IMR-90 (cell line): ENCODE data around the gene FSTL1. TPM values are rescaled to one million over a fixed set of nuclear protein-coding genes. Genes with fewer than 3 reads are reported as not detected.

Experiments used
- ATAC-seq: fragments of 200-7000 bp; cut with Tn5 transposase; 2 replicates; pipeline ENCODE4 v1.9.1; 2020; ENCODE audit warnings: low read depth, mild to moderate bottlenecking, moderate library complexity
- BruUV-seq: library from RNA; stranded (reverse); fragments of 400-500 nt; replicated peaks from 2 replicates; lab custom pipeline; 2021; lab: Mats Ljungman, UMichigan
- CTCF ChIA-PET: fragments of 300-600 bp; formaldehyde crosslinking; extraction: SDS; loops from one replicate; lab custom pipeline; 2021; ENCODE audit warnings: antibody characterized with exemption; lab: Yijun Ruan, JAX
- POLR2A ChIA-PET: fragments of 300-600 bp; sonication (Branson Sonifier 250); formaldehyde crosslinking; loops from one replicate; lab custom pipeline; 2022; ENCODE audit warnings: antibody characterized with exemption; ENCODE audit not compliant: unreplicated experiment; lab: Charles Lee
- DNase-seq: peaks from one replicate; pipeline ENCODE4 v3.0.0; 2013
- H2AFZ ChIP-seq: replicated peaks from 2 replicates; pipeline ENCODE3; 2013; ENCODE audit warnings: low read length, mild to moderate bottlenecking; ENCODE audit not compliant: poor library complexity
- H2AK5ac ChIP-seq: 2 replicates; pipeline ENCODE4 v1.6.1; 2013; ENCODE audit warnings: low read depth, low read length, inconsistent platforms
- H2AK9ac ChIP-seq: replicated peaks from 2 replicates; pipeline ENCODE3; 2013; ENCODE audit warnings: mild to moderate bottlenecking, low read depth, low read length, moderate library complexity; ENCODE audit not compliant: poor library complexity
- H2BK120ac ChIP-seq: 2 replicates; pipeline ENCODE4 v1.6.1; 2013; ENCODE audit warnings: low read depth, low read length, inconsistent platforms
- H2BK15ac ChIP-seq: 3 replicates; pipeline ENCODE4 v1.6.1; 2013; ENCODE audit warnings: low read depth, low read length, inconsistent platforms
- H2BK20ac ChIP-seq: 2 replicates; pipeline ENCODE4 v1.6.1; 2013; ENCODE audit warnings: low read depth, mild to moderate bottlenecking, inconsistent platforms, low read length, moderate library complexity
- H2BK5ac ChIP-seq: 2 replicates; pipeline ENCODE4 v1.6.1; 2013; ENCODE audit warnings: mild to moderate bottlenecking, low read depth, low read length, inconsistent platforms; ENCODE audit not compliant: poor library complexity, severe bottlenecking
- H3K14ac ChIP-seq: replicated peaks from 2 replicates; pipeline ENCODE4 v1.6.1; 2013; ENCODE audit warnings: low read depth, low read length, inconsistent platforms
- H3K18ac ChIP-seq: 2 replicates; pipeline ENCODE4 v1.6.1; 2013; ENCODE audit warnings: low read depth, low read length, control low read depth
- H3K23ac ChIP-seq: 2 replicates; pipeline ENCODE4 v1.6.1; 2013; ENCODE audit warnings: low read depth, low read length, inconsistent platforms
- H3K27ac ChIP-seq: 2 replicates; pipeline ENCODE4 v1.5.1; 2013; ENCODE audit warnings: mild to moderate bottlenecking, control low read depth, low read length; ENCODE audit not compliant: insufficient read depth
- H3K27me3 ChIP-seq: 2 replicates; pipeline ENCODE4 v1.6.1; 2013; ENCODE audit warnings: low read length; ENCODE audit not compliant: control insufficient read depth, insufficient read depth
- H3K36me3 ChIP-seq: 2 replicates; pipeline ENCODE4 v1.6.1; 2013; ENCODE audit warnings: low read length, mixed read lengths; ENCODE audit not compliant: control insufficient read depth, insufficient read depth
- H3K4ac ChIP-seq: 2 replicates; pipeline ENCODE4 v1.6.1; 2013; ENCODE audit warnings: low read depth, low read length, inconsistent platforms
- H3K4me1 ChIP-seq: 2 replicates; pipeline ENCODE4 v1.6.1; 2013; ENCODE audit warnings: low read length, mixed read lengths; ENCODE audit not compliant: control insufficient read depth, insufficient read depth
- H3K4me2 ChIP-seq: 2 replicates; pipeline ENCODE4 v1.6.1; 2013; ENCODE audit warnings: low read depth, mild to moderate bottlenecking, control low read depth, low read length, moderate library complexity
- H3K4me3 ChIP-seq: 2 replicates; pipeline ENCODE4 v1.5.1; 2013; ENCODE audit warnings: low read depth, mild to moderate bottlenecking, control low read depth, low read length, moderate library complexity; ENCODE audit not compliant: insufficient read depth
- H3K56ac ChIP-seq: 2 replicates; pipeline ENCODE4 v1.6.1; 2013; ENCODE audit warnings: low read length, inconsistent platforms; ENCODE audit not compliant: insufficient read depth; ENCODE audit errors: extremely low read depth
- H3K79me1 ChIP-seq, 2 experiments: 2 replicates each; pipeline ENCODE4 v1.6.1; 2013; ENCODE audit warnings: low read length in 2 of 2, inconsistent platforms in 1 of 2, low read depth in 1 of 2
- H3K9ac ChIP-seq: 2 replicates; pipeline ENCODE4 v1.6.1; 2013; ENCODE audit warnings: low read depth, low read length, control low read depth
- H3K9me1 ChIP-seq: 2 replicates; pipeline ENCODE4 v1.6.1; 2013; ENCODE audit warnings: low read length, inconsistent platforms; ENCODE audit not compliant: insufficient read depth
- H3K9me3 ChIP-seq: 2 replicates; pipeline ENCODE4 v1.6.1; 2013; ENCODE audit warnings: low read length; ENCODE audit not compliant: control insufficient read depth, insufficient read depth
- H4K20me1 ChIP-seq: 2 replicates; pipeline ENCODE4 v1.6.1; 2013; ENCODE audit warnings: low read length, inconsistent platforms; ENCODE audit not compliant: insufficient read depth
- H4K5ac ChIP-seq: 2 replicates; pipeline ENCODE4 v1.6.1; 2013; ENCODE audit warnings: mild to moderate bottlenecking, low read depth, low read length, control low read depth
- H4K8ac ChIP-seq, 2 experiments: 2 replicates each; pipeline ENCODE4 v1.6.1; 2013; ENCODE audit warnings: low read depth in 2 of 2, low read length in 2 of 2, control low read depth in 1 of 2, inconsistent platforms in 1 of 2
- H4K91ac ChIP-seq: 2 replicates; pipeline ENCODE4 v1.6.1; 2013; ENCODE audit warnings: low read depth, low read length, inconsistent platforms; ENCODE audit not compliant: insufficient read depth
- CHD1 ChIP-seq: IDR thresholded peaks from 2 replicates; pipeline ENCODE4 v1.6.1; 2012; ENCODE audit warnings: low read depth, low read length, improper control_type of control experiment
- ELK1 ChIP-seq: fragments of 150-350 bp; IDR thresholded peaks from 2 replicates; pipeline ENCODE4 v1.6.1; 2016; ENCODE audit warnings: low read depth, mild to moderate bottlenecking, low read length, moderate library complexity, borderline replicate concordance
- MAZ ChIP-seq: IDR thresholded peaks from 2 replicates; pipeline ENCODE4 v1.6.1; 2012; ENCODE audit warnings: low read depth, mild to moderate bottlenecking, low read length, improper control_type of control experiment, moderate library complexity, borderline replicate concordance
- MXI1 ChIP-seq: IDR thresholded peaks from 2 replicates; pipeline ENCODE4 v1.6.1; 2012; ENCODE audit warnings: low read depth, mild to moderate bottlenecking, low read length, moderate library complexity, borderline replicate concordance
- NFE2L2 ChIP-seq: fragments of 150-350 bp; IDR thresholded peaks from 2 replicates; pipeline ENCODE4 v1.6.1; 2016; ENCODE audit warnings: low read depth, mild to moderate bottlenecking, low read length
- POLR2A ChIP-seq: IDR thresholded peaks from 2 replicates; pipeline ENCODE4 v1.6.1; 2012; ENCODE audit warnings: mild to moderate bottlenecking, low read depth, low read length
- RAD21 ChIP-seq: IDR thresholded peaks from 2 replicates; pipeline ENCODE4 v1.6.1; 2012; ENCODE audit warnings: low read length, improper control_type of control experiment
- RCOR1 ChIP-seq: IDR thresholded peaks from 2 replicates; pipeline ENCODE4 v1.6.1; 2012; ENCODE audit warnings: mild to moderate bottlenecking, low read length, improper control_type of control experiment; ENCODE audit not compliant: insufficient replicate concordance
- RFX5 ChIP-seq: IDR thresholded peaks from 2 replicates; pipeline ENCODE4 v1.8.0; 2012; ENCODE audit warnings: low read depth, mild to moderate bottlenecking, low read length, moderate library complexity
- WGBS, 2 experiments: methylation state at CpG; one replicate each; pipeline versions ENCODE4 v1.1.5 to v1.1.7; 2013; ENCODE audit warnings: missing lambda C conversion rate in 2 of 2; ENCODE audit not compliant: insufficient read length in 1 of 2; ENCODE audit errors: extremely low coverage in 2 of 2; 5-methylcytosine and 5-hydroxymethylcytosine counted together
- dilution Hi-C: fragments of 300-500 bp; cut with HindIII; formaldehyde crosslinking; loops from one replicate; pipeline ENCODE4 v1.14.3; 2018; ENCODE audit warnings: low sequenced_read_pairs; ENCODE audit not compliant: unreplicated experiment
- in situ Hi-C: fragments of 300-500 bp; cut with MboI; formaldehyde crosslinking; loops from 3 replicates; pipeline ENCODE4 v1.14.3; 2019; ENCODE audit warnings: low sequenced_read_pairs, inconsistent platforms, mixed read lengths
- intact Hi-C: fragments of 100-400 bp; cut with micrococcal nuclease; formaldehyde crosslinking; loops from 2 replicates; pipeline ENCODE4 v1.10.0; 2022
- polyA plus RNA-seq, 3 experiments: library from polyadenylated mRNA; depleted of rRNA; stranded (reverse); fragments of >200 nt; gene quantifications; 2 replicates each; pipeline ENCODE4 v1.2.3, GENCODE V29; 2012; ENCODE audit warnings: low replicate concordance in 1 of 3
- total RNA-seq: library from RNA; depleted of rRNA; stranded (reverse); fragments of >200 nt; gene quantifications from 2 replicates; pipeline ENCODE4 v1.2.3, GENCODE V29; 2012

FSTL1 gene
- total and polyA plus RNA-seq, 2 of the 4 experiments (the other 2 are of a cell fraction): 864 to 1,642 TPM

- TF ChIP-seq ELK1 (no peak), CHD1 (no peak)
These were observed 45.0 kb upstream of the FSTL1 start (continued) for GRCh38 chr3:120495809-120496208.

GRCh38 chr3:120492103-120492502, 41.3 kb upstream of the FSTL1 start:
- no peak overlapping the region for H3K18ac ChIP-seq
- H3K14ac ChIP-seq: no peak overlapping the region
- no peak overlapping the region for H3K4me3 ChIP-seq
- no peak overlapping the region for H3K56ac ChIP-seq
- intact Hi-C loops: no loop called here
- no peaks in the 10 kb centered on the region for H3K36me3 ChIP-seq
- ChIA-PET CTCF (no interaction called here), POLR2A (no interaction called here)
- no peak overlapping the region for H2AFZ ChIP-seq
- H3K9me3 ChIP-seq: peaks cover 9% of the 10 kb centered on the region
- H3K23ac ChIP-seq: no peak overlapping the region
- H3K4me2 ChIP-seq: no peak overlapping the region
- dilution Hi-C loops: no loop called here
- peaks cover 0 to 3% of the 10 kb centered on the region in 2 experiments; a peak in 1 of 4 replicates for H3K79me1 ChIP-seq
- no peak overlapping the region for H2AK5ac ChIP-seq
- no peak overlapping the region for H3K4ac ChIP-seq
- no peak overlapping the region for H4K5ac ChIP-seq
- H3K9me1 ChIP-seq: peaks cover 6% of the 10 kb centered on the region
- no peak overlapping the region for H2BK15ac ChIP-seq
- H3K4me1 ChIP-seq: peaks cover 9% of the 10 kb centered on the region
- in situ Hi-C loops: no loop called here
- no peak for DNase-seq
- H4K20me1 ChIP-seq: no peaks in the 10 kb centered on the region
- no TSS peak for BruUV-seq
- ATAC-seq: no peak
- H2BK20ac ChIP-seq: no peak overlapping the region
- no CpG with 5 or more reads among the region's 5 CpGs for WGBS, 2 experiments
- no peaks in the 10 kb centered on the region for H3K27me3 ChIP-seq
- no peak overlapping the region for H4K8ac ChIP-seq
- H3K27ac ChIP-seq: no peak overlapping the region
- no peak overlapping the region for H2BK5ac ChIP-seq
- H2AK9ac ChIP-seq: no peak overlapping the region
- TF ChIP-seq RCOR1 (no peak), RFX5 (no peak), MAZ (no peak), POLR2A (no peak), NFE2L2 (no peak), MXI1 (no peak), RAD21 (no peak)
- H3K9ac ChIP-seq: no peak overlapping the region
- H2BK120ac ChIP-seq: no peak overlapping the region
- H4K91ac ChIP-seq: no peak overlapping the region
